HUES6 (cell line): ENCODE data around the gene LRRC66.

Experiments used
- H3K27ac ChIP-seq: 2 replicates; pipeline ENCODE4 v1.7.0; 2013; ENCODE audit warnings: low read depth, mild to moderate bottlenecking, low read length, inconsistent platforms
- H3K27me3 ChIP-seq: 2 replicates; pipeline ENCODE4 v1.6.1; 2013; ENCODE audit warnings: low read length; ENCODE audit not compliant: control insufficient read depth, insufficient read depth
- H3K36me3 ChIP-seq: 2 replicates; pipeline ENCODE4 v1.6.1; 2013; ENCODE audit warnings: low read length; ENCODE audit not compliant: control insufficient read depth, insufficient read depth
- H3K4me1 ChIP-seq: 2 replicates; pipeline ENCODE4 v1.6.1; 2013; ENCODE audit warnings: low read length; ENCODE audit not compliant: control insufficient read depth, insufficient read depth
- H3K4me3 ChIP-seq: 2 replicates; pipeline ENCODE4 v1.5.1; 2013; ENCODE audit warnings: low read depth, low read length
- H3K9ac ChIP-seq: one replicate; pipeline ENCODE4 v1.6.1; 2013; ENCODE audit warnings: mild to moderate bottlenecking, low read length
- H3K9me3 ChIP-seq: 2 replicates; pipeline ENCODE4 v1.6.1; 2013; ENCODE audit warnings: low read depth, low read length; ENCODE audit not compliant: control insufficient read depth, insufficient read depth

Gene LRRC66

GRCh38 chr4:52012651-52013050, 7.5 kb downstream of the LRRC66 start:
- H3K9ac ChIP-seq, result no peak overlapping the region
- no peaks in the 10 kb centered on the region for H3K9me3 ChIP-seq

GRCh38 chr4:52010986-52011385, 9.2 kb downstream of the LRRC66 start:
- H3K27me3 ChIP-seq, result no peaks in the 10 kb centered on the region
- no peak overlapping the region for H3K27ac ChIP-seq
- no peak overlapping the region for H3K9ac ChIP-seq
- no peak overlapping the region for H3K4me3 ChIP-seq
- no peaks in the 10 kb centered on the region for H3K4me1 ChIP-seq
- no peaks in the 10 kb centered on the region for H3K9me3 ChIP-seq
- no peaks in the 10 kb centered on the region for H3K36me3 ChIP-seq

More at GRCh38 chr4:52012651-52013050, 7.5 kb downstream of the LRRC66 start:
- no peak overlapping the region for H3K27ac ChIP-seq
- no peaks in the 10 kb centered on the region for H3K27me3 ChIP-seq
- H3K4me3 ChIP-seq, result no peak overlapping the region
- no peaks in the 10 kb centered on the region for H3K36me3 ChIP-seq
- H3K4me1 ChIP-seq, result no peaks in the 10 kb centered on the region

GRCh38 chr4:52006887-52007286, 13.3 kb downstream of the LRRC66 start:
- no peaks in the 10 kb centered on the region for H3K4me1 ChIP-seq
- H3K4me3 ChIP-seq, result no peak overlapping the region
- no peaks in the 10 kb centered on the region for H3K9me3 ChIP-seq
- no peak overlapping the region for H3K27ac ChIP-seq
- no peaks in the 10 kb centered on the region for H3K36me3 ChIP-seq
- no peaks in the 10 kb centered on the region for H3K27me3 ChIP-seq
- no peak overlapping the region for H3K9ac ChIP-seq

DNA sequence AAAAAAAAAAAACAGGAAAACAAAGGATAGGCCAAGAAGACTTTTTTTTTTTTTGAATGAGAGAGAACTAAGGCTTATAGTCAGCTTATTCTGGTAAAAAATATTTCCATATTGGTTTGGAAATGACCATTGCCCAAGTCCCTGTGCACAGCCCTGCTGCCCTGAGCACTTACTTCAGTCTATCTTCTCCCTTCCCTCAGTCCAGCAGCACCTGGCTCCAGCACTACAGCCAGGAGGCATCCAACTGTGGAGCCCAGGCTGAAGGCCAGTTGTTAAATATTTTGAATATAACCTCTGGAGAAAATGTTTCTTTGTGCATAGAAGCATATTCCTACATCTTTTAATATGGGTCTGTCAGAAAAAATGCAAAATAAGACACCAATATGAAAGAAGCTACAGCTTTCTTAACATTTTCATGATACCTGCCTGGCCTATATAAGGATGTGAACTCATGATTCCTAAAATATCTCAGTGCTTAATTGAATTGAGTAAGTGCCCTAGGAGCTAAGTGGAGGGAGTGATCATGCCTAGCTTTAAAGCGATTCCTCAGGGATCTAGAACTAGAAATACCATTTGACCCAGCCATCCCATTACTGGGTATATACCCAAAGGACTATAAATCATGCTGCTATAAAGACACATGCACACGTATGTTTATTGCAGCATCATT, 14.4 kb downstream of the LRRC66 start:
- Histone ChIP-seq H3K27ac (no peak overlapping the region), H3K9me3 (no peaks in the 10 kb centered on the region), H3K36me3 (no peaks in the 10 kb centered on the region), H3K4me3 (no peak overlapping the region), H3K27me3 (no peaks in the 10 kb centered on the region), H3K4me1 (no peaks in the 10 kb centered on the region), H3K9ac (no peak overlapping the region)

DNA sequence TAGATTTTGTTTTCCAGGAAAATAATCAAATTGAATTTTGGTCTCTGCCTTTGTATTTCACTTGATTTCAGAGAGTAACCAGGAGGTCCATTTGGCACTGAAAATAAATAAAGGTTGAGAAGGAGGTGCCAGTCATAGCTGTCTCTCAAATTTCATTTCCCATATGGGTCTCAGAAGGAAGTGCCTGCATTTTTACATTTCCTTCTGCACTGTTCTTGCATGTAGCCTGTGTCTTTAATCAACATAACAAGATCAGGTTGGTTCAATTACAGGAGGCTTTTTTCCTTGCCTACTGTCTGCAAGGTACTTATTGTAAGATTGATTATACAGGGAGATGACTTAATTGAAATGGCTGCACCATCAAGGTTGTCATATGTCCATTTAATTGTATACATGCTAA, 15.7 kb downstream of the LRRC66 start:
- no peaks in the 10 kb centered on the region for H3K4me1 ChIP-seq
- no peaks in the 10 kb centered on the region for H3K27me3 ChIP-seq
- no peak overlapping the region for H3K9ac ChIP-seq
- no peaks in the 10 kb centered on the region for H3K36me3 ChIP-seq
- H3K4me3 ChIP-seq, result no peak overlapping the region
- H3K27ac ChIP-seq, result no peak overlapping the region
- H3K9me3 ChIP-seq, result no peaks in the 10 kb centered on the region

DNA sequence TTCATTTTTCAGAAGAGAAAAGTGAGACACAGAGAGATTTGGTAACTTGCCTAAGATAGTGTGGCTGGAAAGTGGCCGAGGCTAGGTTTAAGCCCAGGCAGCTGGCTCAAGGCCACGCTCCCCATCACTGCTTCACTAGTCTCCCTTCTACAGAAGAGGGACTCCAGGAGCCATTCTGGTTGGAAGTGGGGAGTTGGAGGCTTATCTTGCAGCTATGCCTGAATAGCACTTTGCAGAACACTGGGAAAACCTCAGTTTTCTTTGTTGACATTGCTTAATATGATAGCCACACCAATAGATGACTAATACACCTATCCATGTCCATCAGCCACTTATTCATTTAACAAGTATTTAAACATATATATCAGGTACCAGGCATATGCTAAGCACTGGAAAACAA, 18.5 kb downstream of the LRRC66 start:
- Histone ChIP-seq H3K4me1 (no peaks in the 10 kb centered on the region), H3K36me3 (no peaks in the 10 kb centered on the region), H3K27ac (no peak overlapping the region), H3K27me3 (no peaks in the 10 kb centered on the region), H3K9ac (no peak overlapping the region), H3K9me3 (no peaks in the 10 kb centered on the region), H3K4me3 (no peak overlapping the region)

GRCh38 chr4:51999250-51999649, 20.9 kb downstream of the LRRC66 start:
- no peaks in the 10 kb centered on the region for H3K36me3 ChIP-seq
- H3K9ac ChIP-seq, result no peak overlapping the region
- H3K4me3 ChIP-seq, result no peak overlapping the region
- no peak overlapping the region for H3K27ac ChIP-seq
- H3K9me3 ChIP-seq, result no peaks in the 10 kb centered on the region
- H3K4me1 ChIP-seq, result peaks cover 5% of the 10 kb centered on the region; the same call in 1 of the 2 replicates
- H3K27me3 ChIP-seq, result no peaks in the 10 kb centered on the region

DNA sequence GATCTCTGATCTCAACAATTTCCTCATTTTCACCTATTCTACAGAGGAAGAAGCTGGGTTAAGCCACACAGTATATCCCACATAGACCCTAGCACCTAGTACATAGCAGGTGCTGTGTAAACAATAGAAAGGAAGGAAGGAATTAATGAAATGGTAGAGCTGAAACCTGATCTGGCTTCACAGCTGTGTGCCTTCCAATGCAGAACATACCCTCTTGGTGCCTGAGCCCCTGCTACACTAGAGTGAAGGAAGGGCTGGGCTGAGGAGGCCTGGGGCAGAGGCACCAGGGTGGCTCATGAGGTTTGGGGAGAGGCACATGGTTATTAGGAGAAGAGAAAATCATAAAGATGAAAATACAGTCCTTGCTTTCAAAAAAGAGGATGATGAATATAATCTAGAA, 21.3 kb downstream of the LRRC66 start:
- no peaks in the 10 kb centered on the region for H3K9me3 ChIP-seq
- no peak overlapping the region for H3K9ac ChIP-seq
- no peak overlapping the region for H3K27ac ChIP-seq
- H3K36me3 ChIP-seq, result no peaks in the 10 kb centered on the region
- H3K4me3 ChIP-seq, result no peak overlapping the region
- H3K4me1 ChIP-seq, result peaks cover 5% of the 10 kb centered on the region; the same call in 1 of the 2 replicates
- no peaks in the 10 kb centered on the region for H3K27me3 ChIP-seq

- Histone ChIP-seq H3K4me3 (no peak overlapping the region), H3K9ac (no peak overlapping the region), H3K27me3 (no peaks in the 10 kb centered on the region), H3K4me1 (peaks cover 5% of the 10 kb centered on the region; the same call in 1 of the 2 replicates), H3K36me3 (no peaks in the 10 kb centered on the region), H3K9me3 (no peaks in the 10 kb centered on the region), H3K27ac (no peak overlapping the region)
These were observed 22.5 kb downstream of the LRRC66 start for GRCh38 chr4:51997647-51998046.

GRCh38 chr4:51995647-51996220, 24.4 kb downstream of the LRRC66 start:
- Histone ChIP-seq H3K4me1 (peaks cover 5% of the 10 kb centered on the region; the same call in 1 of the 2 replicates), H3K4me3 (no peak overlapping the region), H3K9me3 (peaks cover 7% of the 10 kb centered on the region; the same call in 1 of the 2 replicates), H3K9ac (no peak overlapping the region), H3K36me3 (no peaks in the 10 kb centered on the region), H3K27me3 (no peaks in the 10 kb centered on the region), H3K27ac (no peak overlapping the region)

- Histone ChIP-seq H3K27ac (no peak overlapping the region), H3K4me1 (no peaks in the 10 kb centered on the region), H3K4me3 (no peak overlapping the region)
These were observed 54.3 kb downstream of the LRRC66 start for GRCh38 chr4:51965862-51966261.

More at GRCh38 chr4:51965862-51966261, 54.3 kb downstream of the LRRC66 start:
- Histone ChIP-seq H3K9ac (no peak overlapping the region), H3K27me3 (no peaks in the 10 kb centered on the region), H3K9me3 (no peaks in the 10 kb centered on the region), H3K36me3 (no peaks in the 10 kb centered on the region)
